ENCODE data around the gene ZNF275. TPM values are rescaled to one million over a fixed set of nuclear protein-coding genes. Genes with fewer than 3 reads are reported as not detected.

ZNF275 gene
- total RNA-seq, 4 donors from 2014 or later = 8.2 to 16.4 (median 12.1) TPM

- intact Hi-C loops (cut with DNase I) = no loop called here
- Histone ChIP-seq H3K27ac (no peak overlapping the region), H3K36me3 (no peaks in the 10 kb centered on the region), H3K4me3 (replicated peaks in 1 of 3) (no peak overlapping the region), H3K9me3 (no peaks in the 10 kb centered on the region), H3K27me3 (no peaks in the 10 kb centered on the region), H3K4me1 (no peaks in the 10 kb centered on the region)
- no peak for DNase-seq
- TF ChIP-seq CTCF (IDR thresholded peaks at IDR 0.05) (no peak), POLR2A (IDR thresholded peaks at IDR 0.05) (no peak)
- WGBS, 2 donors = 82 to 88% methylated on average over 3 of the region's 3 CpGs
Measured at GRCh38 chrX:153301746-153302145, 32.2 kb upstream of the ZNF275 start.

DNA sequence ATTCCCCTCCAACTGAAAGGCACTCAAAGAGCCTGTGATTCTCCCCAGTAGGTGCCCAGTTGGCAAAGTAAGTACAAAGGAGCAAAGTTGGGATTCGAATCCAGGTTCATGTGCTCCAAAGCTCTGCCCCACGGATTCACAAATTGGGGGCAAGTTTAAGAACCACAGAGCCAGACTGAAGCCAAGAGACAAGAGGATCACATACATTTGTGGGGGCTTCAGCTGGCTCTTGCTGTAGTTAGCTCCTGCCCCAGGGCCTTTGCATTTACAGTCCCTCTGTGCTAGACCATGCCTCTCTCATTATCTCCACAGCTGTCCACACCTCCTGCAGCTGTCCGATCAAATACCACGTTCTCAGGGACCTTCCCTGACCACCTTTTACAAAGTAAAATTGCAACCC lies 31.2 kb upstream of the ZNF275 start:
- TF ChIP-seq POLR2A (IDR thresholded peaks at IDR 0.05) (no peak), CTCF (IDR thresholded peaks at IDR 0.05) (no peak)

DNA sequence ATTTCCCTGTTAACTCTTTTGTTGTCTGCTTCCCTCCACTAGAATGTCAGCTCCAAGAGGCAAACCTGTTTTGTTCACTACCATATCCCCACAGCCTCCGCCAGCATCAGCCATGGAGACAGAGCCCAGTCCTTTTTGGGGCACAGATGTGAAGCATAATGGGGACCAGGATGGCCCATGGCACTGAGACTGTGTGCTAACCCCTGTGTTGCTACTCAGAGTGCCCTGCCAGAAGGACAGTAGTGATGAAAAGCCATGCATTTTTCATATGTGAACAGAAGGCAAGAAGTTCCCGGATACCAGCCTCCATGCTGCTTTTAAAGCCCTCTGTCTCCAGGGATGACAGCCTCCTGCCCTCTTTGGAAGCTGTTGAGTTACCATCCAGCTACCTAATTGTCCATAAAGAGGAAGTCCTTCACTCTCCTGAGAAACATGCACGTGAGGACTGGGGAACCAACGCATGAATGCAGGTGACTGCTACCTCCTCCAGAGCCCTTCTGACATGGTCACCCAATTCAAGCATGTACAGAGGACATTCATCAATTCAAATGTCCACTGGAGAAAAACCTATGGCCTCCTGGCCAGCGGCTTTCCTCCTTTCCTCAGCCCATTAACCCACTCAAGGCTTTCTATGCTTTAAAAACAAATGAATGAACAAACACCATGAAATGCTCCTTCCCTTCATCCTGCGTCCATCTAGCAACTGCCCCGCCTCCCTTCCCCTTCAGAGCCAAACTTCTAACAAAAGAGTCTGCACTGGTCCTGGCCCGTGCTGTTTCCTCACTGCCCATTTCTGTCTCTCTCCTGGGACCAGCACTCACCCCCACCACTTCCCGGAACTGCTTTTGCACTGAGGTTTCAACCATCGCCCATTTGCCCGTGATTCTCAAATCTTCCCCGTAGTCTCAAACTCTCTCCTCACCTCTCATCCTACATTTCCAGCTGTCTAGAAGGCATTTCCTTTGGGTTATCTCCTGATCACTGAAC lies 30.4 kb upstream of the ZNF275 start:
- intact Hi-C loops (cut with DNase I) = no loop called here
- H3K4me3 ChIP-seq (replicated peaks in 1 of 3) = no peak overlapping the region
- H3K27ac ChIP-seq = no peak overlapping the region
- no peaks in the 10 kb centered on the region for H3K4me1 ChIP-seq
- DNase-seq = no peak
- H3K9me3 ChIP-seq = no peaks in the 10 kb centered on the region
- H3K27me3 ChIP-seq = no peaks in the 10 kb centered on the region
- 63 to 69% methylated on average over 11 to 12 of the region's 12 CpGs for WGBS, 2 donors
- TF ChIP-seq POLR2A (IDR thresholded peaks at IDR 0.05) = no peak
- TF ChIP-seq CTCF (IDR thresholded peaks at IDR 0.05) = no peak
- H3K36me3 ChIP-seq = no peaks in the 10 kb centered on the region

More for the DNA sequence above, 31.2 kb upstream of the ZNF275 start:
- no peaks in the 10 kb centered on the region for H3K27me3 ChIP-seq
- DNase-seq = no peak
- no peaks in the 10 kb centered on the region for H3K9me3 ChIP-seq
- H3K4me1 ChIP-seq = no peaks in the 10 kb centered on the region
- H3K36me3 ChIP-seq = no peaks in the 10 kb centered on the region
- WGBS, 2 donors = 90% methylated on average over 4 of the region's 4 CpGs
- intact Hi-C loops (cut with DNase I) = no loop called here
- no peak overlapping the region for H3K4me3 ChIP-seq (replicated peaks in 1 of 3)
- H3K27ac ChIP-seq = no peak overlapping the region

- H3K9me3 ChIP-seq = no peaks in the 10 kb centered on the region
- H3K27me3 ChIP-seq = no peaks in the 10 kb centered on the region
- WGBS, 2 donors = 43 to 57% methylated on average over 6 to 7 of the region's 9 CpGs
Measured at GRCh38 chrX:153304988-153305736, 28.8 kb upstream of the ZNF275 start.

More at GRCh38 chrX:153304988-153305736, 28.8 kb upstream of the ZNF275 start:
- H3K4me3 ChIP-seq (replicated peaks in 1 of 3) = no peak overlapping the region
- DNase-seq = peak; percentile 28 to 38
- no peaks in the 10 kb centered on the region for H3K4me1 ChIP-seq
- H3K27ac ChIP-seq = no peak overlapping the region
- no peaks in the 10 kb centered on the region for H3K36me3 ChIP-seq
- no peak for TF ChIP-seq CTCF (IDR thresholded peaks at IDR 0.05)
- no peak for TF ChIP-seq POLR2A (IDR thresholded peaks at IDR 0.05)
- intact Hi-C loops (cut with DNase I) = no loop called here
